Hematopoietic multipotent progenitor cell treated with erythropoietin and hydrocortisone succinate and interleukin-3 and kit ligand, for 4 days (in vitro differentiated cells): Measurements from ENCODE around the gene TCF7.
"Not testable (repeated sequence)": the region's sequence is repeated elsewhere in the genome, so short reads cannot be mapped to it uniquely, and the experiment has no call there.

Experiments
- DNase-seq: peaks from one replicate; pipeline ENCODE4 v3.0.0-alpha.2; 2015

TCF7 gene

DNA sequence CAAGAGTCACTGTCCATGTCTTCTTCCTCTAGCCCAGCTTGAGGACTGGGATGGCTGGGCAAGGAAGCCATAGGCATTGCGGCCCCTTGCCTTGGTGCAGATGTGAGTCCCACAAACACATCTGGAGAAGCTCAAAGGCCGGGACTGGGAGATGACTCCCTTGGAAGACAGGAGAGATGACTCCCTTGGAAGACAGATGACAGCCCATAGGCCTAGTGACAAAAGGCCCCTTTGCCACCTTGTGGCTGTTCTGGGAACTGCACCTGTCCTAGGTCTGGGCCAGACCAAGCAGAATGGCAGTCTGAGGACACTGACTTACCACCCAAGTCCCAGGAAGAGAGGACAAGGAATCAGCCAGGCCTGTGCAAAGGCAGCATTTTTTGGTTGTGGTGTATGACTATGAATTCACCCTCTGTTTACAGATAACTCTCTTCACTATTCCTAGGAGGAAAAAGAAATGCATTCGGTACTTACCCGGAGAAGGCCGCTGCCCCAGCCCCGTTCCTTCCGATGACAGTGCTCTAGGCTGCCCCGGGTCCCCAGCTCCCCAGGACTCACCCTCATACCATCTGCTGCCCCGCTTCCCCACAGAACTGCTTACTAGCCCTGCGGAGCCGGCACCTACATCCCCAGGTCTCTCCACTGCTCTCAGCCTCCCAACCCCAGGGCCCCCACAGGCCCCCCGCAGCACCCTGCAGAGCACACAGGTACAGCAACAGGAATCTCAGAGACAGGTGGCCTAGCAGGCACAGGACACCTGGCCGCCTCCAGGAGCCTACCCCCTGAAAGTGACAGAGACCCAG, 31.5 kb downstream of the TCF7 start:
- DNase-seq: peak; percentile 85

DNA sequence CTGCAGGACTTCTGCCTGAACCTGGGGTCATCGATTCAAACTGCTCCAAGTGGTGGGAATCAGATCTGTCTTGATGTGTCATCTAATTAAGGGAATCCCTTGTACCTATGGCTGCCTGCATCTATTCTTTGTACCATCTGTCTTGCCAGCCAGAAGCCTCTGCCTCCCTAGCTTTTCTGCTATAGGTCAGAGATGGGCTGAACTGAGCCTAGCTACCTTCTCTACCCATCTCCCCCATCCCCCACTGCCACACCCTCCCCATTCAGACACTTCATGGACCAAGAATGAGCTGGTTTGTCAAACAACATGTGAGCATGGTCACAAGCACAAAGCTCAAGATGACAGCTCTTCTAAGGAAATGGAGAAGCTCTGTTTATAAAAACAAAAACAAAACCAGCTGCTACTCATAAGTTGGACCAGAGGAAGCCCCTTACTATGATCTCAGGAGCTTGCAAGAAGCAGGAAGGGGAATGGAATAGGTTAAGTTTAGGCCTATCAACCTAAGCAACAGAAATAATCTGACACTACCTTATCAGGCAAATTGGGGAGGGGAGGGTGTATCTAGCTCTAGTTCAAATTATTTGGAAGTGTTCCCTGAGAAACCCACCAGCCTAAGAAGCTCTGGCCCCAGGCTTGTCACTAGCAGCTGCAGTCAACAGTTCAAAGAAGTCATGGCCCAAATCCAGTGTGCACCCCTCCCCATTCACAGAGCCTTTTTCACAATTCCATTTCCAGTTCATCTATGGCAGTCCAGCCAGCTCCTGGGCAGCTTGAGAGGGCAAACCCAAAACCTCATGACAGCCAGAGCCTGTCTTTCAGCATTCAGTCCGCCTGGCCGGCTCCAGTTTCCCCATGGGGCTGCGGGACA, 32.4 kb downstream of the TCF7 start:
- DNase-seq: no peak

DNA sequence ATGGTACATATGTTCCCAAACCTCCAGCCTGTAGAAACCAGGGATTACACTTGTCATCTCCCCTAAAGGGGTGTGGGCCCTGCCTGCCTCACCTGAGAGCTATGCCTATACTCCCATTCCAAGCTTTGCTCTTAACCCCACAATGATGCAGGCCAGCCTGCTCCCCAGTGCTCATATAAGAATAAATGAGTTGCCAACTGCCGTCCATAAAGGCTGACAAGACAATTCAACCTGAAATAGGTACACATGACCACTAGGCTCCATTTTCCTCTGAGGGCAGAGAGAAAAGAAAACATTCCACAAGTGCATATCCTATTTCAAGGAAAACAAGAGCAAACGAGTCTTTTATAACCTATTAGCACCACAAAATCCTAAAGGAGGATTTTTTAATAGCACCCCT, 33.8 kb downstream of the TCF7 start:
- DNase-seq: no peak

DNA sequence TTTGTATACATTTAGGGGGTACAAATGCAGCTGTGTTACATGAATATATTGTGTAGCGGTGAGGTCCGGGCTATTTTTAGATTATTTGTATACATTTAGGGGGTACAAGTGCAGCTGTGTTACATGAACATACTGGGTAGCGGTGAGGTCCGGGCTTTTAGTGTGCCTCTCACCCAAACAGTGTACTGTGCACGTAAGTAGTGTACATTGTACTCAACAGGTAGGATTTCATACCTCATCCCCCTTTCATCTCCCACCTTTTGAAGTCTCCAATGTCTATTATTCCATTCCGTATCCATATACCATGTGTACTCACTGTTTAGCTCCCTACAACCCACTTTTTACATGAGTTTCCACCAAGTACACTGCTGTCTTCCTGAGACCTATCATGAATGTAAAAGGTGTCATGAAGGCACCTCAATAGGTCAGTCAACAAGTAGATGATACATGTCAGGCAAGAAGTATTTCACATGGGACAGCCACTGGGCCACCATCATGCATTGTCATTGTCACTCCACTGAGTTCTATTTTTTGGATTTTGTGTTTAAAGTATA, 34.6 kb downstream of the TCF7 start:
- DNase-seq: no peak

DNA sequence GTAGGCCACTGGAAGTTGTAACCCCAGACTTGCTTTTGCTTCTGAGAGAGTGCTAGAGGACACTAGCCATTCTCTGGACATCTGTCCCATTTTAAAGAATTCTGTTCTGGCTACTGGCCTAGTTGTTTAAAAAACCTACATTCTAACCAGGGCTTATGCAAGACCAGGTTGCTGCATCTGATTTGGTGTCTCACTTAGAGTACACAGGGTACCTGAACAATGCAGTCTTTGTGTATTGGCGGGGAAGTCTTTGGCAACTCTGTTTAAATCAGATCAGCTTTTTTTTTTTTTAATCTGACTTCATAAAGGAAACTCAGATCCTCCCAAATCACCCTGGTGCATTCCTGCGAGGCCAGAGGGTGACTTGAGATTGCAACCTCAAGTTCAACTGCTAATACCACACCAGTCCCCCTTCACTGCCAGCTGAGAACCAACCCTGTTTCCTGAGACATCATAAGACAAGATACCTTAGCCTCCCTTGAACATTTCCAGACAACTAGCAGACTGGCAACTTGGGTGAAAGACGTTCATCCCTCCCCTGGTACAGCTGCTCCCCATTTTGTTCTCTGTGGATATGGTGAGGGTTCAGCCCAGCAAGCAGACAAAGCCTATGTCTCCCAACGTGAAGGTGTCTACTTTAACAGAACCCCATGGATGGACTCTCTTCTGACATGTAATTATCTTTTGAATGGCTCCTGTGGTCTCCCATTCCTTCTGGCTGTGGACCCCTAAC, 35.3 kb downstream of the TCF7 start:
- no peak for DNase-seq

DNA sequence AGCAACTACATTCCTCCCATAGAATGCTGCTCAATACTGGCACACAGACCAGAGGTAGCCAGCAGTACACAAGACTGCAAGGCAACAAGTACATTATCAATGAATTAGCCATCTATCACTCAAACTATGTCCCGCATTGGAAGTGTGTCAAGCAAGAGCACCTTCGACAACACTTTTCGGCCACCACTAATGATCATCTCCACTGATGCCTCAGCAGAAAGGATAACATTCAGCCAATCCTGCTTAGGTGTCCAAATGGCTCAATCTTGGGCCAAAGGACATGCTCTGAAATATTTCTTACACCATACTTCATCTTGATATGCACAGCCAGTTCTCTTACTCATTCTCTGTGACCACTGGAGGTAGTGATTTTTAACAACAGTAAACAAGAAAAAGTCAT, 37.2 kb downstream of the TCF7 start:
- no peak for DNase-seq

DNA sequence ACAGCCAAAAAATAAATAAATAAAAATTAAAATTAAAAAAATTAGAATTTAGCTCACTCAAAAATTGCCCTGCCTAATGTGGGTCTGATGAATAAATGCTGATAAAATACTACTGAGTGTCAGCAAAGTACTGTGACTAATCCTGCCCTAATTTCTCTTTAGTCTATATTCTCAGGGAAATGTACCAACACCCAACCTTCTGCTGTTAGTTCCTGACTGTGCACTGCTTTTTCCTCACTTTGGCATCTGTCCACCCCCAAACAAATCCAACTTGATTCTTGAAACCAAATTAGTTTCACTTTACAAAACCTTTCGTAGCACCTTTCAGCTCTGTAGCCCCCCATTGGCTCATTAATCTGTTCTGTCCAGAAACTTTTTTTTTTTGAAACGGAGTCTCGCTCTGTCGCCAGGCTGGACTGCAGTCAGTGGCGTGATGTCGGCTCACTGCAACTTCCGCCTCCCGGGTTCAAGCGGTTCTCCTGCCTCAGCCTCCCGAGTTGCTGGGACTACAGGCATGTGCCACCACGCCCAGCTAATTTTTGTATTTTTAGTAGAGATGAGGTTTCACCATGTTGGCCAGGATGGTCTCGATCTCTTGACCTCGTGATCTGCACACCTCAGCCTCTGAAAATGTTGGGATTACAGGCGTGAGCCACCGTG, 37.8 kb downstream of the TCF7 start:
- not testable (repeated sequence) for DNase-seq

DNA sequence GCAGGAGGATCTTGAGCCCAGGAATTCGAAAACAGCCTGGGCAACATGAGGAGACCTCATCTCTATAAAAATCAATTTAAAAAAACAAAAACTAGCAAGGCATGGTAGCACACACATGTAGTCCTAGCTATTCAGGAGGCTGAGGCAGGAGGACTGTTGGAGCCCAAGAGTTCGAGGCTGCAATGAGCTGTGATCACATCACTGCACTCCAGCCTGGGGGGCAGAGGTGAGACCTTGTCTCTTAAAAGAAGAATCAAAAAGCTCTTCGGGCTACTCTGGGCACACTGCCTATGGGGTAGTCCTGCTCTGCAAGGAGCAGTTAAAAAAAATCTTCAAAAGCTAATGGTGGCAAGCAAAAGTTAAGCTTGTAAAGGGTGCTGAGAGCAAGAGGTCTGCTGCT, 38.8 kb downstream of the TCF7 start:
- no peak for DNase-seq

DNA sequence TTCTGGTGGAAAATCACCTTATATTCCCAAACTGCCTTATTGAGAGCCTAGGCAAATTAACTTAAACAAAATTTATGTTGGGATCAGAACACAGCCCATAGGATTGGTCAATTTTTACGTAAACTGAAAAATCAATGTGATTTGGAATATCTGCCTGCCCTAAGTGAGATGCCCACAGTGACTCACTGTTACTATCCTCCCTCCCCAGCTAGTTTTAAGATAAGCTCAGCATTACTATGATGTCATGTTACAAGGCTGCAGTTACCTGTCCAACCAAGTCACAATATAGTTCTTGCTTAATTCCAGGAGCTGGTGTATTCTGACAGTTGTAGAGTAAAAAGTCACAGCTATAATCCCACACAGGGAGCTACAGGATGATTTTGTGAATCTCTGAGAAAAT, 39.2 kb downstream of the TCF7 start:
- DNase-seq: no peak

DNA sequence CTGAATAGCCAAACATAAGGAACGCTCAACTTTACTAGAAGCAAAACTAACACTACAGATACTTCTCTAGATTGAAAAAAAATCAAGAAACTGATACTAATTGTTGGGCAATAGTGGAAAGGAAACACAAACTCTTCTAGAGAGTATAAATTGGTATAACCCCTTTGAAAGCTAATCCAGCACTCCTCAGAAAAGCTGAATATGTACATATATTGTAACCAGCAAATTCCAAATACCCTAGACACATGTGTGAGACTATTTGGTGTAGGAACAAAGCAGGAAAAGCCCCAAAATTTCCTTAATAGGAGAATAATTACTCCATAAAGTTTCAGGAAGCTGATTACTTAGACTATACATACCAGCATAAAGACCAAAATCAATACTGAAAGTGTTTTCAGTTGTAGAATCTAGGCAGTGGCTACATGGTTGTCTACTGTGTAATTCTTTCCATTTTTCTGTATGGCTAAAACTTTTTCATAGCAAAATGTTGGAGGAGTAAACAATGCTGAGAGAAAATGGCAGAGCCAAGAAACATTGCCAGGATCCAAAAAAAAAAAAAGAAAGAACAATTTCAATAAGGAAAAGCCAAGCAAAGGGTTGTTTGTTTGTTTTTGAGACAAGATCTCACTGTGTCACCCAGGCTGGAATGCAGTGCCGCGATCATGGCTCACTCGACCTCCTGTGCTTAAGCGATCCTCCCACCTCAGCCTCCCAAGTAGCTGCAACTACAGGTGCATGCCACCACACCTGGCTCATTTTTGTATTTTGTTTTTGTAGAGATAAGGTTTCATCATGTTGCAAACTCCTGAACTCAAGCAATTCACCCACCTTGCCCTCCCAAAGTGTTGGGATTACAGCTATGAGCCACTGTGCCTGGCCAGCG, 47.3 kb downstream of the TCF7 start:
- DNase-seq: no peak

DNA sequence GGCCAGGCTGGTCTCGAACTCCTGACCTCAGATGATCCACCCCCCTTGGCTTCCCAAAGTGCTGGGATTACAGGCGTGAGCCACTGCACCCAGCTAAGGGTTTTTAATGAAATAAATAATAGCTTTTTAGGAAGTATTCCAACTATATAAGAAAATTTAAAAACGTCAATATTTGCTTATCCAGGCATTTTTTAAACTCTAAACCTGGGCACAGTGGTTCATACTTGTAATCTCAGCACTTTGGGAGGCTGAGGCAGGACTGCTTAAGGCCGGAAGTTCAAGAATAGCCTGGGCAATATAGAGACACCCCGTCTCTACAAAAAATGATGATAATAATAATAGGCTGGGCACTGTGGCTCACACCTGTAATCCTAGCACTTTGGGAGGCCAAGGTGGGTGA, 48.1 kb downstream of the TCF7 start:
- no peak for DNase-seq

DNA sequence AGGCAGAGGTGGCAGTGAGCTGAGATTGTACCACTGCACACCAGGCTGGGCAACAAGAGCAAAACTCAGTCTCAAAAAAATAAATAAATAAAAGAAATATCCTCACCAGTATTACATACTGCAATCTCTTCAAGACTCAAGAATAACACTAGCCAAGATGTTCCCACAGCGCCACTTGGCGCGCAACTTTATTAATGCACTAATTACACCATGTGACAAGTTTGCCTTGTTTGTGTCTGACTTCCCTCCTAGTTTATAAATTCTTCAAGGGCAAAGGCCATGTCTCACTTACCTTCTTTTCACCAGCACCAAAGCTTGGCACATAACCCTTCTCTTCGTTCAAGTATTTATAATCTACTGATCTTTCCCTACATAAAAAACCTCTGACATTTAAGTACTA, 57.5 kb downstream of the TCF7 start:
- DNase-seq: peak; percentile 39

DNA sequence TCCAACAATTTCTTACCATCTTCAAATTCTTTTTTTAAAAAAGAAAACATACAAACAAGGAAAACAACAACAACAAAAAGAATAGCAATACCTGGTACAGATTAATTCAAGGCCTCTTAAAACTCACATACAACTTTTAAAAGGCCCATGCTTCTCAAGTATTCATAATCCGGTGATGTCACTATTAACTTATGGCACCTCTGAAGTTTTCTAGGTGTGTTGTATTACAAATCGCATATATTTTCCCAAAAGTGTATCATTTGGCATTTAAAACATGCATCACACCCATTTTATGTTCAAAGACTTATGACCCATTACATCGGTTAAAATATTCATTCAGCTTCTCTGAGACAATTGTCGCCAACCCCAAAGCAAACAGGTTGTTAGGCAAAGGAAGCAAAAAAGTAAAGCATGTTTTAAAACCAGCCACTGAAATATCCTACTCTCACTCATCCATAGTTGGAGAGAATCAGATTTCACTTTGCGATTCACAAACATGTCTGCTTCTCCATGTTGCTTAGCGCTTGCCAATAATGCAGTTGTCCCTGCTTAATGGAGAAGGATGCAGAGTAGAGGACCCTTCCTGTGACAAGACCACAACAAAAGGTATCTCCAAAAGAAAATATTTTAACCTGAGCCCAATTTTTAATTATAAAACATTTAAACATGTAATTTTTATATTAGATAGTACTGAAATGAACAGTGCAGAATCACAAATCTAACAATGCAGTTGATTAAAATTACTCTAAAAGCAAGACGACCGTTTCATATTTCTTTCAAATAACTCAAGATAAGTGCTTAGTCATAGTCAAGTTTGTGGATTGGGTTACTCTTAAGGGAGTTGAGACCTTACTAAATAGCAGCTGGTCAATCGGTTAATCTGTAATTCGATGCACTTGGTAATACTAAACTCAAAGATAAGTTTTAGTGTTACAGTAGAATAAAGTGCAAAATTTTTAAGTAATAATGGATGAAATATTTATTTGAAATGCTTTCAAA, 60.7 kb downstream of the TCF7 start:
- peak; percentile 58 for DNase-seq

DNA sequence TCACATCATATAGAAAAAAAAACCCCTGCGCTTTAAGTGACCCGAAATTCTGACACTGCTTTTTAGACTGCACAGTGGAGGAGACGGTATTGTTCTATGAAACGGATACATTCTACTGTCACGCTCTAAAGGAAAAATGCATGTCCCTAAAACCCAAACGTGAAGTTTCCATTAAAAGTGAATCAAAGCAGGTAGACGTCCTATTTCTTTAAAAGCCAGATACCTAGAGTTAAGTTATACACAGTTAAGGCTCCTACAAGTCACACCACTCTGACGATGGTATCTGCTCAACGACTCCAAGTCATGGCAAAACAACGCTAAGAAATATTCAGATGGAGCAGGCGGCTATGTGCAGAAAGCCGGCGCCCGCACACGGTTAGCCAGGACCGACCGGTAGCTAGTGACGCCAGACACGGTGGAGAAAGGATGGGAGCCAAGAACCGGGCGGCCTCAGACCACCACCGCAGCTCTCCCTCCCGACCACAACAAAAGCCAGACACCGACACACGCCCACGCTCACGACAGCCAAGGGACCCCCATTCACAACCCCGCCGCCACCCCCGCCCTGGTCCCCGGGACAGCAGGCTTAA, 61.5 kb downstream of the TCF7 start:
- peak; percentile 54 for DNase-seq

DNA sequence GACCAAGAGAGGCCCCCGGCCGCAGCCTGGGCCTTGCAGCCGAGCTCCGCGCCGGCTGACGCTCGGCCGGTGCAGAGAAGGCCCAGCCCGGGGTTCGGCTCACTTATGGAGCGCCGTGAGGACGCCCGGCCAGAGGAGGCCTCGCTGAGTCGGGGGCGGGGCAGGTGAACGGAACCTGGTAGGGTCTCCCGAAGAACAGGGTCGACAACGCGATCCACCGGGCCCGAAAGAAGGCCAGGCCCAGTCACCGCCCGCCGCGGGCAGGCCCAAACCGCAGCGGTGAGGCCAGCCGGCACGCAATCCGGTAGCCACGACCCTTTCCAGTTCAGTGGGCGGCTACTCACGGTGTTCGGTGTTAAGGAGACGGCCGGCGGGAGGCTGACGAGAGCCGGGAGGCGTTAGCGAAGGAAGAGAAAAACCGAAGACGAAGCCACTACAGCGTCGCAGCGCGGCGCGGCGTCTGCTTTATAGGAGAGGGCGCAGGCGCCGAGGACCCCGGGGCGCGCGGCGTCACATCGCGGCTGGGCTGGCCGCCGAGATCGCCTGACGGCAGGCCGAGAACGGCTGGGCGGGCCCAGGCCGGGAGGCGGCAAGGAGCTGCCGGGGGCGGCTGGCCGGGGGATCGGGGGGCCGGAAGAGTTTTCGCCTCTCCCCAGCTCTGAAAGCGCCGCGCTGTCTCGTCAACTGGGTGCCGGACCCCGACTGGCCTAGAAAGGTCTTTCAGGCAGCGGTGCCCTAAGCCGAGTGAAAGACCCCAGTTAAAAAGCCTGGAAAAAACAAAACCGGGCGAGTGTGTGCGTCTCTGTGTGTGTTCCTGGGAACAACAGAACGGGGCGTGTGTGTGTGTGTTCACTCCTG, 62.3 kb downstream of the TCF7 start, which contains the start of gene SKP1:
TSS of gene SKP1 (minus strand) at position 440 of the 858 bp plus-strand sequence. CDS start 2,928 bp downstream, outside the sequence.
- peak; percentile 93 for DNase-seq

DNA sequence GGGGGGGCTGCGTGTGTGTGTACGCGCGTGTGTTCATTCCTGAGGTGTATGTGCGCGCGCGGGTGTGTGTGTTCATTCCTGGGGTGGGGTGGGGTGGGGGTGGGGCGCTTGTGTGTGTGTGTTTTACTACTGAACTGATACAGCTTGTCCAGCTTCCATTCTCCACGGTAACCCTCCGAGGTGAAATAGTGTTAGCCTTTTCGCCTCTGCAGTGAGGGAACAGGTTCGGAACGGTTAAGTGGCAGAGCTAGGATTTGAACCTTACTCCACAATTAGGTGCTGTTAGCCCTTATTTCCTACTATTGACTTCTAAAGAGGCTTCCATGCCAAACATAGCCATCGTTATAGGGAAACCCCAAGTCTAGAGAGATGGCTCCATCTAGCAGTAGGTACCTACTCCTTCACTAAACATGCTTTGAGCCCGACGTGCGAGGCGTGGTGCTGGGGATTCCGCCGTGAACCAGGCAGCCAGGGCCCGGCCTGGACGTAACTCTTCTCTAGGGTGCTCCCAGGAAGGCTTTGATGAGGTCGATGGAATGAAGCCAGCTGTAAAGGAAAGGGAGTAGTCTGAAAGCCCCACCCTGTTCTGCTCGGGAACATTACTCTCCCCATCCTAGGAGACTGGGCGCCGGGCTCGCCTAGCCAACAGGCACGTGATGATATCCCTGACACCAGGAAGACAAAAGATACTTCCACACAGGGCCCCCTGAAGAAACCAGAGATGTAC, 63.1 kb downstream of the TCF7 start:
- no peak for DNase-seq

DNA sequence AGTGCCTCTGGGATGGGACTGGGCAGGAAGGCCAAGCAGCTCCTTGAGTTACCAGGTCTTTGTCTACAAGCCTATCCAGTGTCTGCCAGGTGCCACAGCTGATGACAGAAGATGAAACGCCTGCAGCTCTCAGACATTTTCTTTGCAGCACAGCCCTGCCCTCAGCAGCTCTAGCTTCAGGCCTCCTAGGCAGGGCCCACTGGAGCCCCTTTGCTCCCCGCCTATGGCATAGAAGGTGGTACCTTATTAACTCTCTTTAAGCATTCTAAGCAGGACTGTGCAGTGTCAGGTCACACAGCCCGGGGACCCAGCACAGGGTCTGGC, 63.6 kb downstream of the TCF7 start:
- no peak for DNase-seq

DNA sequence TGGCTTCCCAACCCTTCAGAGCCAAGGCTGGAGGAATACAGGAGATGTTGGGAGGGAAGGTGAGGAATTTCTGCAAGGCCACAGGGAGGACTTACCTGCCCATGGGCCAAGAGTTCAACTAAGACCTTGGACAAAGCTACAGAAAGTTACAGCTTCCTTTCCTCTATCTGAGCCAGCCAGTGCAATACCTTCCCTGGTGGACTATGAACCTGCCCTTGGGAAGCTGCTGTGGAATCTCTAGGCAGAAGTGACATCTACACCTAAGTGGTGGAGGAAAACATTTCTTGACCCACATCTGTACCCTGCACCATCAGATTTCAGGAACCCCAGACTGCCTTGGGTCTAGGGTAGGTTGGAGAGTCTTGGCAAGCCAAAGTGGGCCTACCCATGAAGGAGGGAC, 69.0 kb downstream of the TCF7 start:
- DNase-seq: no peak
